GM18508 (cell line): ENCODE data around the gene CINP.
"Not testable (repeated sequence)": the region's sequence is repeated elsewhere in the genome, so short reads cannot be mapped to it uniquely, and the experiment has no call there.

Source experiments
- ATAC-seq: cut with Tn5 transposase; IDR thresholded peaks from one replicate; pipeline ENCODE4 v1.9.1; 2021; ENCODE audit warnings: moderate number of reproducible peaks; ENCODE audit not compliant: insufficient read depth, unreplicated experiment

The CINP gene

DNA sequence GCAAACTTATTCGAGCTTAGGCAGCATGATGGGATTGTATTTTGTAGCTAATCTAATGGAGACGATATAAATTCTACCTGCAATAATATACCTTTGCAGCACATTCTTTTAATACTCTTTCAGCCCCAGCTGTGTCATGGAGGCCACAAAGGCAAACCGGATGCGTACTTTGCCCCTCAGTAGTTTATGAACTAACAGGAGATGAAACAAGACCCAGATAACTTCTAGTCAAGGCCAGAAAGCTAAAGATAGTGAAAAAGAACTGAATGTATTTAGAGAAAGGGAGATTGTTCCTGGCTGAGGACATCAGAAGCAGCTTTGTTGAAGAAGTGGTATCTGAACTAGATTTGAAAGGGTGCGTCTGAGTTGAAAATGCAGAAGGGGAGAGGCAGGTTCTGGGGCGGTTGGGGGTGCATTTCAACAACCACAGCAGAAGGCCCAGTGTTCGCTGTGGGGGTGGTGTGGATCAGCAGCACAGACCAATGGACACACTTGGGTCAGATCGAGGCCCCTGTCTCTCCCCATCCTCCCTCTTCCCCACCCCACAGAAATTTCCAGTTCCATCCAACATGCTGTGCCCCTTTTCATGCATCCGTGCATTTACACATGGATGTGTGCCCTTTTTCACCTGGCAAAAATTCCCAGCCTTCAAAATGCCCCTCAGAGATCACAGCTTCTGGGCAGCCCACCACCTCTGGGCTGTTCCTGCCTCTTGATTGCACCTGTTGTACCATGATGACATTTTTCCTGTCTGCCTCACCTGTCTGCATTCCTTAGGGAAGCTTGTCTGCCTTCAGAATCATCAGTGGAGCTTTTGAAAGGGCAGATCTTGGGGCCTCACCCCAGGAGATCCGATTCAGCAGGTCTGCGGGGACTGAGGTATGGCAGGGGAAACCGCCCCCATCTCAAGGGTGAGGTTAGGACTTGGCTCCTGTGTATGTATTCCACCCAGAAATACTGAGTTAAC lies 41.0 kb downstream of the CINP start:
- ATAC-seq: no peak

DNA sequence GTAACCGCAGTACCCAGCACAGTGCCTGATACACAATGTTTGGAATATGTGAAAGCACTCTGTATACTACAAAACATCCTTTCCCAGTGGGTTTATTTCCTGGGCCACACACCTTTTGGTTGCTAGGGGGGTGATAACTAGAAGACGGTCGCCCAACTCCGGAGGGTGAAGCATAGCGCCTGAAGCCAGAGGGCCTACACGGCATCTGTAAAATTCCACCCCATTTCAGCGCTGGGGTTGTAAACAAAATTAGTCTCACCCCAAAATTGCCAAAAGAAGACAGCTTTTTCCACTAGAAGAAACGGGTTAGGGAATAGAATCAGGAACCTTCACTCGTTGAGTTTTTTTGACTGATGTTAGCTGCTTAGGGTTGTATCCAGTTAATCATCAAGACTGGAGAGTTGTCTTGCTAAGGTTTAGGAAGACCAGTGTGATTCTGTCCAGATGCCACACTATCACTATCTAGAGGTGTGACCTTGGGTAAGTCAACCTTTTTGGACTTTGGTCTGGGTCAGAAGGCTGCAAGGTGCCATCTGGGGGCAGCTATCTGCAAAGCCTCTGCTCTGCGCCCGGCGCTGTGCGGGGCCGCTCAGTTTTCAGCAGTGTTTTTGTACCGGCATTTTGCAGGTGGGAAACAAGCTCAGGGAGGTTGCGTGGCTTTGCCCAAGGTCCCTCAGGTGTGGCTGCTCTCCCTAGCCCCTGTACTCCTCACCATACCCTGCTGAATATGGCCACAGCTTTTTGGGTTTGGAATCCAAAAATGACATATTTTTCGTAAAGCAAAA lies 41.8 kb downstream of the CINP start:
- no peak for ATAC-seq

DNA sequence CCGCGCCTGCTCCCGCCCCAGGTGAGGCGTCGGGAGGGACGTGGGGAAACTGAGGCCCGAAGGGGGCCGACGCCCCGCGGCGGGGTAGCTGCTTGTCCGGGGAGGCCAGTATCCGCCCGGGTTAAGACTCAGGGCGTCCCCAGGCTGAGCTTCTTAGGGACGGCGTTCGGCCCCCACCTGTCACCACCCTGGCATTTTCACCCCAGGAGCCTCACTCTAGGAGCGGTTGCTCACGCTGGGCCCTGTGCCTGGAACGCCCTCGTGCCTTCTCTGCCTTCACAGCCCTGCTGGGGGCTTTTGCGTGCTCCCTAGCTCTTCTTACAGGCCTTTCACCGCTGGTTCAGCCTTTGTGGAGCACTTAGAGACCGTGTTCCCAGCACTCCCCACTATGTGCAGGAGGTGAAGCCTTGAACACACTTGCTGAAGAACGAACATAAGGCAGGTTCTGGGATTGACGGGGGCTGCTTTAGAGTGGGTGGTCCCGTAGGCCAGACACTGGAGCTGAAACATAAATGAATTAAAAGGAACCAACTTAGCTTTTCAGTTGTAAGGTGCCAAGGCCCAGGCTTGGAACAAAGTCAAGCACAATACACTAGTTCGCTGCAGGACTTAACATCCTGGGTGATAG lies 42.5 kb downstream of the CINP start:
- no peak for ATAC-seq

DNA sequence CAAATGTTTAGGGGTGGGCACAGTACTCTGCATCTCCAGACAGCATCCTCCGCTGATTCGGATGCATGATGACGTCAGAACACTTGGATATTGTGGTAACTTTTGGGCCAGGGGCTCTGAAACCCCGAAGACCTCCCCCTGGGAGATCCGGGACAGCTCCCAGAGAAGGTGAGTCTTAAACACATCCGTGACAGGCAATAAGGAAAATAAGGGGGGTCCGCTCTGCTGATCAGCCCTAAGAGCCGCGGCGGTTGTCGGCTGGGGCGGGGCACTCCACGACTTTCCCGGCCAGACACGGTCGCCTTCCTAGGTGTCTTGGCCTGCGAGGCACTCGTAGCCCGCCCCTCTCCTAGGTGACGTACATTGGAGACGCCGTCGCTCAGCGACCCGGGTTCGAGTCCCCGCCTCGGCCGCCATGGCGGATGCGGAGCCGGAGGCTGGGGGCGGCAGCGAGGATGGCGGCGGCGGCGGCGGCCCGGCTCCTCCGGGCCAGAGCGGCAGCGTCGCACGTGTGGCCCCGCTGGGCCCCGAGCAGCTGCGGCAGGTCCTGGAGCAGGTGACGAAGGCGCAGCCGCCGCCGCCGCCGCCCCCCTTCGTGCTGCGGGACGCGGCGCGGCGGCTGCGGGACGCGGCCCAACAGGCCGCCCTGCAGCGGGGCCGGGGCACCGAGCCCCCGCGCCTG lies 43.2 kb downstream of the CINP start, which contains the start of gene ZNF839:
Gene ZNF839 (plus strand): TSS at position 396 of the 682 bp plus-strand sequence. CDS start 20 bp downstream, at position 416.
- ATAC-seq: no peak

DNA sequence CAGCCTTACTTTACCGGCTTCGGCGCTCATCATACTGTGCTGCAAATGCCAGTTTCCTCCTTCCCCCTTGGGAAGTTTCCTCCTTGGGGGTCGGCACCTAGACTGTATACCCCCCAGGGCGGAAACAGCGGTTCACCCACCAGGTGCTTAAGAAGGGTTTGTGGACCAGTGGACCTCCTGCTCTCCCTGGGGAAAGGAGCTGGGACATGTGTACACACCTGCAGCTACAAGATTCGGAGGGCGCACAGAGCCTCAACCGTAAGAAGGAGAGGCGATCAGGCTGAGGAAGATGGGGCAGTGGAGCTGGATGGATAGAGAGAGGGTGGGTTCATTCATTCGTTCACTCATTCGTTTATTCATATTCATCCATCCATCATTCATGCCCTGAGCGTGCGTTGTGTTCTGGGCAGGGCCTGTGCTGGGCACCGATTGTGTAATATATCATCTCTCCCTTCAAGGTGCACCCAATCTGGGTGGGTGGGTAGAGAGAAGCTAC lies 43.9 kb downstream of the CINP start:
- ATAC-seq: no peak

DNA sequence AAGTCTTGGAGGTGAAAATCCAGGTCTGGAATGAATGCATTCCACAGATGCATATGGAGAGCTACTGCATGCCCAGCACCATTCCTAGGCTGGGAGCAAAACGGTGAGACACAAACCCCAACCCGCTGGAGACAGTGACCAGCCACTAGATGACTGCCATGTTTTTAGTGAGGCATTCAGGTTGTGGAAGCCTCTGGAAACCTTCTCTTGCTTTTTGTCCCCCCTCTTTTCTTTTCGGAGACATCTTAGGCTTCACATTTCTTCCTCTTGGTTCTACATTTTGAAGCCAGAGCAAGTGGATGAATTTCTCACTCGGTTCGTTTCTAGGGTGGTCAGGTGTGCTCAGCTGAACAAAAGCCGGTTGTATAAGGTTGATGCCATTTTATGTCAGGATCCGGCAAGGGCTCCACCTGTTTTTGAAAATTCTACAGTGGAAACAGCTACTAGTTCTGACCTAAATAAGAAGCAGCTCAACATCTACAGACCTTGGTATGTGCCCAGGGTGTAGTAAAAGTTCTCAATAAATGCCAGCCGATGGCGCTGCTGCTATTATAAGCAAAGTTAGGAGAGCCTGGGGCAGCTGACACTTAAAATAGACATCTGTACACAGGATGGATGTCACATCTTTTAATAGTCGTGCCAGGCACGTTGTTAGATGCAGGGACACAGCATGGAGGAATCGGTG lies 45.0 kb downstream of the CINP start:
- no peak for ATAC-seq

DNA sequence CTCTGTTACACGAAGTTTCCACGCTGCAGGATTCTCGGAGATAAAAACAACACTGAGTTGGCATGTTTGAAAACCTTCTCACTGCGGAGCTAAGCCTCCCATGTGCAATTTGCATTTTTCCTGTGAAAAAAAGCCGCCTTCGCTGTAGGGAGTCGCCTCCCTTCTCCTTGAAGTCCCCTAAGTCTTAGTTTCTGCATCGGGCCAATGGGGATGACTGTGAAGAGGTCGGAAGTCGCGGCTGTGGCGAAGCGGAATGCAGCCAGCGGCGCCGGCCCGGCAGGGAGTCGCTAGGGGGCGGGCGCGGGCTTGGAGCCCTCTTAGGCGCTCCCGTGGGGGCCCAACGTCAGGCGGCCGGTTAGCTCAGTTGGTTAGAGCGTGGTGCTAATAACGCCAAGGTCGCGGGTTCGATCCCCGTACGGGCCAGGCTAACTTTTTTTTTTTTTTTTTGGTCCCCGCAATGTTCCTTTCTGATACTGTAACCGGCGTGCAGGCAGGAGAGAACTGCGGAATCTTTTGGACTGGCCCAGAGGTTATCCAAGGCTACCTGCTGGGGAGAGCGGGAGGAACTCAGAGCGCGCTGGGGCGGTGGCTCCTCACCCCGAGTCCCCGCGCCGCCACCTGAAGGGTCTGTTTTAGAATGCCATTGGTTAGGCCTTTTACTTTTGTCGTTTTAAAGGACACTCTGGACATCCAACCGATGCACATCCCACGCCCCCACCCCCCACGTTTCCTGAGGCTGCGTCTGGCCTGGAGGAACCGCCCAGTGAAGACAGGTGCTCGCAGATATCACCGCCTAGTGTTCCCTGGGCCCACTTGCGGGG lies 45.7 kb downstream of the CINP start:
- peak; percentile 38 for ATAC-seq

DNA sequence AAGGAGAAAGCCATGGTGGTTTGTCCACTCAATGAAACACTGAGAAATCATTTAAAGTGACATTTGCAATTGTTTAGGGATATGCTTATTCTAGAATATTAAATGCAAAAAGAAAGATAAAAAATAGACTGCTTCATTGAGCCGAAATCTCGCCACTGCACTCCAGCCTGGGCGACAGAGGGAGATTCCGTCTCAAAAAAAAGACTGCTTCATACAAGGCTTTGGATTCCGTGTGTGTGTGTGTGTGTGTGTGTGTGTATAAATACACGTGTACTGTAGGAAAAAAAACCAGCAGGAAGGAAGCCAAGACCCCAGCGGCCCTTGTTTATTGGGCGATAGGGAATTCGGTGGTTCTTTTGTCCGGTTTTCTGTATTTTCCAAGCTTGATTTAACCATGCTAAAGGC lies 46.4 kb downstream of the CINP start:
- ATAC-seq: no peak

DNA sequence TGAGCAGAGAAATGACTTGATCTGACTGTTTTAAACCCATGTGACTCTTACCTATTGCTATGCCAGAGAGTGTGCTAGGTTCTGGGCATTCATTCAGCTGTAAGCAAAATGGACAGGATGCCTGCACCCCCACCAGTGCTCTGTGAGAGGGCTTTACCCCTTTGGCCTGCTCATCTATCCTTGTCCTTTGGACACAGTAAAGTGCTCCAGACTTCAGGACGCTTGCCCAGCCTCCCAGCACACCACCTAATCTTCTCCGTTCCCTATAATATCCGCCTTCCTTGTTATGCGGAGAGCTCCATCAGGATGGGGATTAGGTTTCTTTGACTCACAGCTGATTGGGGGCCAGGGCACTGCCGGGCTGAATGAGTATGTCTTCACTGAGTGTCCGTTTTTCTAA lies 47.6 kb downstream of the CINP start:
- ATAC-seq: no peak

DNA sequence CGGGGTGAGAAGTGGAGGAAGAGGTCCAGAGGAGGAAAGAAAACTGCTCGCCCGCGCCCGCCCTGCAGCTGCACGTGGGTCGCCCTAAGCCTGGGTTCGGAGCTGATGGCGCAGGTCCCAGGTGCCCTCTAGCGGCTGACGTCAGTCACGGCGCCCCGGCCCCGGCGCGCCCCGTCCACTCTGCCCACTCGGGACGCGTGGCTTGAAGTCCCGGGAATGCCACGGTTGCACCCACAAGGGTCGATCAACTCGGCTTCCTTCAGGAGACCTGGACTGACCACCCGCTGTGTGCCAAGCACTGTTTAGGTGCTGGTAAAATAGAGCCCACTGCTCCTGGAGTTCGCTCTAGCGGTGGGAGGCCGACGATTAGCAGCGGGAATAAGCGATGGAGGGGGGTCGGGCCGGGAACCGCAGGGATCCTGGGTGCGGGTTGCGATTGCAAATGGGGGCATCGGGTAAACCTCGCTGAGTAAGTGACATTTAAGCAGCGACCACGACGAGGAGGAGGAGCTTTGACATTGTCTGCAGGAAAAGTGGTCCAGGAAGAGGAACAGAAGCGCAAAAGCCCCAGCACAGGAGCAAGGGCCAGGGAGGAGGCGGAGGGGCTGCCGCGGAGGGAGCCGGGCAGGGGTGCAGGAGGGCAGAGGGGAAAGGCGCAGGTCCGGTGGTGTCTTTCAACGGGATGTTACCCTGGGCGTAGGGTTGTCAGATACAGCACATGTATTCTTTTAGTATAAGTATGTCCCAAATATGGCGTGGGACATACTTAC lies 48.3 kb downstream of the CINP start:
- no peak for ATAC-seq

DNA sequence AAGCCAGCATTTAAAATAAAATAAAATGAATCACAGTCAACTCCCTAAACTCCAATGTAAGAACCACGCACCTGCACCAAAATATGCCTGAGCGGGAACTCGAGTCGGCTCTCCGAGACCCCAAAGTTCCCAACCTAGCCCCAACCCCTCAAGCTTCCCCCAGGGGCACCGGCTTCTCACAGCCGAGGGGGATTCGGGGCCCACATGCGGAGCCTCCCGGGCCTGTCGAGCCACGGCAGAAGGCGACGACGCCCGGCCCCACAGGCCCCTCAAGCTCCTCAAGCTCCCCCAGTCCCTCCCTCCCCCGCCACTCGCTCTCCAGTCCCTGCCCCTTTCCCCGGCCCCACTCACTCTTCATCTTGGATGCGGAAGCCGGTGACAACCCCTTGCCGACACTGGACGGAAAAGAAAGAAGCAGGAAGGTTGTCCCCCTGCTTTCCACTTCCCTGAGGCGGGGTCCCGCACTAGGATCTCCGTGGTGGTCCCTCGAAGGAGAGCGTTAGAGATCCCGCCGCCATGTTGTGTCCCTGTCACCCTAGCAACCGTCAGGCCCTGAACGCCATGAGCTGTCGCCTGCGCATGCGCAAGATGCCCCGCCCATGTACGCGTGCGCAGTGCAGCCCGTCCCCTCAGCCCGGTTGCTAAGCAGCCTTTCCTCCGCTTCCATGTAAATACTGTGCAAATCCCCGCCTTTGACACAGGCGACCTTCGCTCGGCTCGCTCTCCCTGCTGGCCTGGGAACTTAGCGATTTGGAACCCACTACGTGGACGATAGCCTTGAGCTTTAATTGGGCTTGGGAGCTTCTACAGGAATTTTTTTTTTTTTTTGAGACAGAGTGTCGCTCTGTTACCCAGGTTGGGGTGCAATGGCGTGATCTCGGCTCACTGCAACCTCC lies 57.8 kb downstream of the CINP start, which contains the start of gene MOK:
Gene MOK (minus strand): TSS at position 554 of the 896 bp plus-strand sequence. CDS start 196 bp downstream, at position 358.
- peak; percentile 78 for ATAC-seq

DNA sequence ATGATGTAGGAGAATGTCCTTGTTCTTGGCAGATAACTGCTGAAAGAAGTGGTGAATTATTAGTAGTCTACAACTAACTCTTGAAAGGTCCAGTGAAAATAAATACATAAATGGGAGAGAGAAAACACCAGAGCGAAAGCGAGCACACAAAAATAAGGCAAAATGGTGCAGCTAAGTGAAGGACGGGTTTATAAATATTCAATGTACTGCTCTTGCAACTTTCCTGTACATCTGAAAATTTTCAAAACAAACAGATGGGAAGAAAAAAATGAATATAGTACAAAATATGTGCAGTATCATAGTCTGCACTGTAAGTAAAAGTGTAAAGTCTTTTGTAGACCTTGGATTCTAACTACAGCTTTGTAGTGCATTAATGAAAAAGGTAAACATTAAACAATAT lies 59.0 kb downstream of the CINP start:
- no peak for ATAC-seq

DNA sequence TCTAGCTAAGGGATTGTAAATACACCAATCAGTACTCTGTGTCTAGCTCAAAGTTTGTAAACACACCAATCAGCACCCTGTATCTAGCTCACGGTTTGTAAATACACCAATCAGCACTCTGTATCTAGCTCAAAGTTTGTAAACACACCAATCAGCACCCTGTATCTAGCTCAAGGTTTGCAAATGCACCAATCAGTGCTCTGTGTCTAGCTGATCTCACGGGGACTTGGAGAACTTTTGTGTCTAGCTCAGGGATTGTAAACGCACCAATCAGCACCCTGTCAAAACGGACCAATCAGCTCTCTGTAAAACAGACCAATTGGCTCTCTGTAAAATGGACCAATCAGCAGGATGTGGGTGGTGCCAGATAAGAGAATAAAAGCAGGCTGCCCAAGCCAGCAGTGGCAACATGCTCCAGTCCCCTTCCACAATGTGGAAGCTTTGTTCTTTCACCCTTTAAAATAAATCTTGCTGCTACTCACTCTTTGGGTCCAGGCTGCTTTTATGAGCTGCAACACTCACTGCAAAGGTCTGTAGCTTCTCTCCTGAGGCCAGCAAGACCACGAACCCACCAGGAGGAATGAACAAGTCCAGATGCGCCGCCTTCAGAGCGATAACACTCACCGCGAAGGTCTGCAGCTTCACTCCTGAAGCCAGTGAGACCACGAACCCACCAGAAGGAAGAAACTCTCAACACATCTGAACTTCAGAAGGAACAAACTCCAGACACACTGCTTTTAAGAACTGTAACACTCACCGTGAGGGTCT lies 64.2 kb downstream of the CINP start:
- not testable (repeated sequence) for ATAC-seq
